DLD1 (cell line): ENCODE data around the gene AATF.

Source experiments
- in situ Hi-C: cut with HindIII; loops from 2 replicates; pipeline ENCODE4 v1.10.0; 2017; ENCODE audit warnings: low sequenced_read_pairs

Gene AATF

GRCh38 chr17:37031493-37032083 is 82.8 kb downstream of the AATF start:
- in situ Hi-C loops = no loop called here

GRCh38 chr17:37037590-37038155 is 88.9 kb downstream of the AATF start:
- in situ Hi-C loops = no loop called here

- in situ Hi-C loops = no loop called here
Measured at GRCh38 chr17:37039269-37039668, 90.5 kb downstream of the AATF start.

- in situ Hi-C loops = no loop called here
Measured at GRCh38 chr17:37041932-37042331, 93.2 kb downstream of the AATF start.

- in situ Hi-C loops = no loop called here
Measured at GRCh38 chr17:37043201-37043600, 94.4 kb downstream of the AATF start.

GRCh38 chr17:37045351-37045922 is 96.7 kb downstream of the AATF start:
- in situ Hi-C loops = no loop called here

- in situ Hi-C loops = no loop called here
Measured at GRCh38 chr17:37047631-37048104, 98.9 kb downstream of the AATF start.

GRCh38 chr17:37048811-37049210 is 100.1 kb downstream of the AATF start:
- in situ Hi-C loops = no loop called here

GRCh38 chr17:37050920-37051319 is 102.2 kb downstream of the AATF start:
- in situ Hi-C loops = no loop called here

- in situ Hi-C loops = no loop called here
Measured at GRCh38 chr17:37051381-37051780, 102.6 kb downstream of the AATF start.

- in situ Hi-C loops = no loop called here
Measured at GRCh38 chr17:37051833-37052232, 103.1 kb downstream of the AATF start.

GRCh38 chr17:37052450-37052849 is 103.7 kb downstream of the AATF start:
- in situ Hi-C loops = no loop called here

- in situ Hi-C loops = no loop called here
Measured at GRCh38 chr17:37054894-37055293, 106.1 kb downstream of the AATF start.

GRCh38 chr17:37056622-37057021 is 107.9 kb downstream of the AATF start:
- in situ Hi-C loops = no loop called here

GRCh38 chr17:37059493-37059892 is 110.7 kb downstream of the AATF start:
- in situ Hi-C loops = no loop called here

- in situ Hi-C loops = no loop called here
Measured at GRCh38 chr17:37060094-37060493, 111.3 kb downstream of the AATF start.

GRCh38 chr17:37060928-37061327 is 112.2 kb downstream of the AATF start:
- in situ Hi-C loops = no loop called here

- in situ Hi-C loops = no loop called here
Measured at GRCh38 chr17:37062021-37062420, 113.3 kb downstream of the AATF start.

GRCh38 chr17:37064206-37064605 is 115.5 kb downstream of the AATF start:
- in situ Hi-C loops = no loop called here

GRCh38 chr17:37064956-37065355 is 116.2 kb downstream of the AATF start:
- in situ Hi-C loops = no loop called here

- in situ Hi-C loops = no loop called here
Measured at GRCh38 chr17:37065486-37066321, 117.0 kb downstream of the AATF start.
